ENCODE data around the gene CAB39. TPM values are rescaled to one million over a fixed set of nuclear protein-coding genes. Genes with fewer than 3 reads are reported as not detected.

The CAB39 gene
- total and polyA plus RNA-seq, 2 donors from 2014 or later = 39.1 to 77.6 TPM

DNA sequence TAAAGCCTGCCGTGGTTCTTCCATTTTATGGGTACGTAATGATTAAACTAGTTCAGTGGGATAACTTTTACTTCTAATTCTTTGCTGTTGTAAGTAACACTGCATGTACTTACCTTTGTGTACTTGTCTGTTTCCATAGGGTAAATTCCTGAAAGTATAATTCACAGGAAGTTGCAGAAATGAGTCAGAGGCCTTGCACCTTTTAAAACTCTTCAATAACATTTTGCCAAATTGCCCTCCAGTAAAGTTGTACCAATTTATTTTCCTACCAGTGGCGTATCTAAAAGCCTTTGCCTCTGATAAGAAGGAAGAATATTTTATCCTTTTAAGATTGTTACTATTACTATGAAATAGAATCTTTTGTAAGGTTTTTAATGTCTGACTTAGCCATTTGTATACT is 65.1 kb downstream of the CAB39 start:
- Histone ChIP-seq H3K4me1 (ENCODE audit: control insufficient read depth in 2 of 3, insufficient read depth in 2 of 3, low read depth in 1 of 3, low read length in 3 of 3) (peaks cover 0 to 16% (median 8%) of the 10 kb centered on the region in 3 donors), H3K4me3 (ENCODE audit: low read length in 3 of 3) (no peak overlapping the region), H3K9me3 (ENCODE audit: control insufficient read depth in 2 of 3, insufficient read depth in 1 of 3, low read length in 3 of 3) (no peaks in the 10 kb centered on the region), H3K27me3 (ENCODE audit: control insufficient read depth, insufficient read depth, low read length) (no peaks in the 10 kb centered on the region), H3K36me3 (ENCODE audit: control insufficient read depth in 2 of 3, insufficient read depth in 3 of 3, low read length in 3 of 3) (no peaks in the 10 kb centered on the region), H3K9ac (ENCODE audit: low read length in 3 of 3) (no peak overlapping the region), H3K27ac (ENCODE audit: low read depth in 2 of 2, low read length in 2 of 2) (peak overlapping the region in 1 of 2 donors; percentile 44)
- TF ChIP-seq, protein P1, sequence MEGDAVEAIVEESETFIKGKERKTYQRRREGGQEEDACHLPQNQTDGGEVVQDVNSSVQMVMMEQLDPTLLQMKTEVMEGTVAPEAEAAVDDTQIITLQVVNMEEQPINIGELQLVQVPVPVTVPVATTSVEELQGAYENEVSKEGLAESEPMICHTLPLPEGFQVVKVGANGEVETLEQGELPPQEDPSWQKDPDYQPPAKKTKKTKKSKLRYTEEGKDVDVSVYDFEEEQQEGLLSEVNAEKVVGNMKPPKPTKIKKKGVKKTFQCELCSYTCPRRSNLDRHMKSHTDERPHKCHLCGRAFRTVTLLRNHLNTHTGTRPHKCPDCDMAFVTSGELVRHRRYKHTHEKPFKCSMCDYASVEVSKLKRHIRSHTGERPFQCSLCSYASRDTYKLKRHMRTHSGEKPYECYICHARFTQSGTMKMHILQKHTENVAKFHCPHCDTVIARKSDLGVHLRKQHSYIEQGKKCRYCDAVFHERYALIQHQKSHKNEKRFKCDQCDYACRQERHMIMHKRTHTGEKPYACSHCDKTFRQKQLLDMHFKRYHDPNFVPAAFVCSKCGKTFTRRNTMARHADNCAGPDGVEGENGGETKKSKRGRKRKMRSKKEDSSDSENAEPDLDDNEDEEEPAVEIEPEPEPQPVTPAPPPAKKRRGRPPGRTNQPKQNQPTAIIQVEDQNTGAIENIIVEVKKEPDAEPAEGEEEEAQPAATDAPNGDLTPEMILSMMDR (IDR thresholded peaks at IDR 0.05; ENCODE audit: borderline replicate concordance, extremely low read depth, insufficient read depth) = no peak
- DNase-seq (no peak), FAIRE-seq (no peak)
- intact Hi-C loops (cut with DNase I) = no loop called here

DNA sequence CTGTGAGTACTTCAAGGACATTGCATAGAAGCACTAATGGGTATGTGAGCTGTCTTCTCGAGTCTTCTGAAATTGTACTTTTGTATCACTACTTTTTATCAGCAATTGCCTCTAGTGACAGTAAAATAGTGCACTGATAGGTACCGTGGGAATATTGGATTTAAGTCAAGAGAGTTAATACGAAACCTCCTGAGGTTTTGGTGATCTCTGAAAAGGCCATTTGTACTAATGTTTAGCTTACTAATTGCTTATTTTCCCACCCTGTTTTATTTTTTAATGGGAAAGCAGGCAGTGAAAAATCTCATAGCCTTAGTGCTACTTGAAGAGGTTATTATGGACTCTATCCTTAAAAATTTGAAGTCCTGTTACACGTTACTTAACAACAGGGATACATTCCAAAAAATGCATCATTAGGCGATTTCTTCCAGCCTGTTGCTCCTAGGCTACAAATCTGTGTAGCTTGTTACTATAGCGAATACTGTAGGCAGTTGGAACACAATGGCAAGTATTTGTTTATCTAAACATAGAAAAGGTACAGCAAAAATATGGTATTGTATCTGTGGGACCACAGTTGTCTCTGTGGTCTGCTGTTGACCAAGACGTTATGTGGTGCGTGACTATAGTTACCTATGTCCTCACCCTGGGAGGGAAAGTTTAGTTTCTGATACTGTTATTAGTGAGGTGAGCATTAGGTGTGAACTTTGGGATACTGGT is 65.9 kb downstream of the CAB39 start:
- FAIRE-seq (no peak), DNase-seq (no peak)
- Histone ChIP-seq H3K4me1 (ENCODE audit: control insufficient read depth in 2 of 3, insufficient read depth in 2 of 3, low read depth in 1 of 3, low read length in 3 of 3) (peaks cover 0 to 16% (median 8%) of the 10 kb centered on the region in 3 donors), H3K27me3 (ENCODE audit: control insufficient read depth, insufficient read depth, low read length) (no peaks in the 10 kb centered on the region), H3K4me3 (ENCODE audit: low read length in 3 of 3) (no peak overlapping the region), H3K36me3 (ENCODE audit: control insufficient read depth in 2 of 3, insufficient read depth in 3 of 3, low read length in 3 of 3) (no peaks in the 10 kb centered on the region), H3K9ac (ENCODE audit: low read length in 3 of 3) (no peak overlapping the region), H3K27ac (ENCODE audit: low read depth in 2 of 2, low read length in 2 of 2) (peak overlapping the region in 1 of 2 donors; percentile 44), H3K9me3 (ENCODE audit: control insufficient read depth in 2 of 3, insufficient read depth in 1 of 3, low read length in 3 of 3) (no peaks in the 10 kb centered on the region)
- intact Hi-C loops (cut with DNase I) = no loop called here
- TF ChIP-seq, protein P1 (IDR thresholded peaks at IDR 0.05; ENCODE audit: borderline replicate concordance, extremely low read depth, insufficient read depth) = no peak

DNA sequence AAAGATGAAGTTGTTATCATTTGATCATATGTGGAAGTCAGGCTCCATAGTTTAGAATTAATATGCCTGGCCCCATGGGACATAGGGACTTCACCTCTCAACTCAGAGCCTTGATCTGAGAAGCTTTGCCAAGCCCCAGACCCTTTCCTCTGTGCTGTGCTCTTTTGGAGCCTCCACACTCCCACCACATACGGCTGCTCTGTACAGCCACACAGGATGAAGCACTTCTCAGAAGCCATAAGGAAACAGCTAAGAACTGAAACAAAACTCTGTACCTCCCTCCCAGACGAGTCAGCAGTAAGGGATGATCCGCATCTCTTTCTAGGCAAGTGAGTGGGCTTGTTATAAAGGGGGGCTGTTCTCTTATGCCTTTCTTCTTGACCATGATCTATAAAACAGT is 66.5 kb downstream of the CAB39 start:
- H3K9me3 ChIP-seq (ENCODE audit: control insufficient read depth in 2 of 3, insufficient read depth in 1 of 3, low read length in 3 of 3) = no peaks in the 10 kb centered on the region
- peaks cover 0 to 16% (median 8%) of the 10 kb centered on the region in 3 donors for H3K4me1 ChIP-seq (ENCODE audit: control insufficient read depth in 2 of 3, insufficient read depth in 2 of 3, low read depth in 1 of 3, low read length in 3 of 3)
- FAIRE-seq (no peak), DNase-seq (no peak)
- intact Hi-C loops (cut with DNase I) = no loop called here
- TF ChIP-seq, protein P1 (IDR thresholded peaks at IDR 0.05; ENCODE audit: borderline replicate concordance, extremely low read depth, insufficient read depth) = no peak
- no peak overlapping the region for H3K27ac ChIP-seq (ENCODE audit: low read depth in 2 of 2, low read length in 2 of 2)
- no peak overlapping the region for H3K4me3 ChIP-seq (ENCODE audit: low read length in 3 of 3)
- no peaks in the 10 kb centered on the region for H3K36me3 ChIP-seq (ENCODE audit: control insufficient read depth in 2 of 3, insufficient read depth in 3 of 3, low read length in 3 of 3)
- no peaks in the 10 kb centered on the region for H3K27me3 ChIP-seq (ENCODE audit: control insufficient read depth, insufficient read depth, low read length)
- H3K9ac ChIP-seq (ENCODE audit: low read length in 3 of 3) = no peak overlapping the region

All from kidney (tissue), 14 donors.